ENCODE measurements around the gene TMTC2.
"Not testable (repeated sequence)": the region's sequence is repeated elsewhere in the genome, so short reads cannot be mapped to it uniquely, and the experiment has no call there.

The TMTC2 gene

GRCh38 chr12:82745063-82745674 lies 58.5 kb downstream of the TMTC2 start:
- Mint-ChIP-seq H3K27ac (no peak overlapping the region), H3K4me3 (no peak overlapping the region), H3K27me3 (no peaks in the 10 kb centered on the region), H3K9me3 (no peaks in the 10 kb centered on the region), H3K4me1 (no peaks in the 10 kb centered on the region)
- ATAC-seq: no peak
- no peak for DNase-seq

DNA sequence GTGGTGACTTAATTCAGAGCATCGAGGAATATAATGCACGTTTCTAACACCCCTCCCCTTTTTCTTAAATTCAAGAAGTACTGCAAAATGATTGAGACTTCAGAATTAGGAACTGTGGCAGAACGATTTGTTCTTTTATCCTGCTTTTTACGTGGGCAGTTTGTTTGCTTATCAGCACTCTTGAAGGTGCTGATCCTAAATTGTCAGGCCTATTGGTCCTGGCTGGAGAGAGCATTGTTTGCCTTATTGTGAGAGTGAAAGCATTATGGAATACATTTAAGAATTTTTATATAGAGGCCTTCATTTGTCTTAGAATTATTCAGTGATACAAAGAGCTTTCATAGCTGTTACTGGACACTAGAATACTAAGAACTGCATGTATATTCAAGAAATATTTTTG lies 59.1 kb downstream of the TMTC2 start:
- H3K9me3 Mint-ChIP-seq: no peaks in the 10 kb centered on the region
- DNase-seq (no peak), ATAC-seq (no peak)
- H3K4me3 Mint-ChIP-seq: no peak overlapping the region
- H3K4me1 Mint-ChIP-seq: no peaks in the 10 kb centered on the region
- no peaks in the 10 kb centered on the region for H3K27me3 Mint-ChIP-seq
- H3K27ac Mint-ChIP-seq: no peak overlapping the region

- DNase-seq: no peak
- Mint-ChIP-seq H3K27ac (no peak overlapping the region), H3K9me3 (no peaks in the 10 kb centered on the region), H3K27me3 (no peaks in the 10 kb centered on the region), H3K4me3 (no peak overlapping the region), H3K4me1 (no peaks in the 10 kb centered on the region)
- no peak for ATAC-seq
These were observed 60.0 kb downstream of the TMTC2 start for GRCh38 chr12:82746668-82747067.

GRCh38 chr12:82749015-82749414 lies 62.3 kb downstream of the TMTC2 start:
- ATAC-seq (no peak), DNase-seq (no peak)
- H3K4me1 Mint-ChIP-seq: no peaks in the 10 kb centered on the region
- H3K27me3 Mint-ChIP-seq: no peaks in the 10 kb centered on the region
- H3K27ac Mint-ChIP-seq: no peak overlapping the region
- no peaks in the 10 kb centered on the region for H3K9me3 Mint-ChIP-seq
- H3K4me3 Mint-ChIP-seq: no peak overlapping the region

GRCh38 chr12:82754856-82755255 lies 68.2 kb downstream of the TMTC2 start:
- no peaks in the 10 kb centered on the region for H3K9me3 Mint-ChIP-seq
- H3K27ac Mint-ChIP-seq: no peak overlapping the region
- no peak for DNase-seq
- no peaks in the 10 kb centered on the region for H3K4me1 Mint-ChIP-seq
- no peak for ATAC-seq
- no peak overlapping the region for H3K4me3 Mint-ChIP-seq
- no peaks in the 10 kb centered on the region for H3K27me3 Mint-ChIP-seq

- no peaks in the 10 kb centered on the region for H3K27me3 Mint-ChIP-seq
- H3K4me3 Mint-ChIP-seq: no peak overlapping the region
- H3K4me1 Mint-ChIP-seq: no peaks in the 10 kb centered on the region
- no peaks in the 10 kb centered on the region for H3K9me3 Mint-ChIP-seq
- no peak for ATAC-seq
- H3K27ac Mint-ChIP-seq: no peak overlapping the region
- DNase-seq: no peak
These were observed 69.6 kb downstream of the TMTC2 start for GRCh38 chr12:82756303-82756702.

- Mint-ChIP-seq H3K27ac (no peak overlapping the region), H3K4me1 (no peaks in the 10 kb centered on the region), H3K4me3 (no peak overlapping the region), H3K27me3 (no peaks in the 10 kb centered on the region), H3K9me3 (no peaks in the 10 kb centered on the region)
- no peak for ATAC-seq
- no peak for DNase-seq
These were observed 70.4 kb downstream of the TMTC2 start for GRCh38 chr12:82757059-82757458.

GRCh38 chr12:82757656-82758055 lies 71.0 kb downstream of the TMTC2 start:
- DNase-seq (no peak), ATAC-seq (no peak)
- no peak overlapping the region for H3K27ac Mint-ChIP-seq
- H3K27me3 Mint-ChIP-seq: no peaks in the 10 kb centered on the region
- H3K9me3 Mint-ChIP-seq: no peaks in the 10 kb centered on the region
- no peak overlapping the region for H3K4me3 Mint-ChIP-seq
- H3K4me1 Mint-ChIP-seq: no peaks in the 10 kb centered on the region

DNA sequence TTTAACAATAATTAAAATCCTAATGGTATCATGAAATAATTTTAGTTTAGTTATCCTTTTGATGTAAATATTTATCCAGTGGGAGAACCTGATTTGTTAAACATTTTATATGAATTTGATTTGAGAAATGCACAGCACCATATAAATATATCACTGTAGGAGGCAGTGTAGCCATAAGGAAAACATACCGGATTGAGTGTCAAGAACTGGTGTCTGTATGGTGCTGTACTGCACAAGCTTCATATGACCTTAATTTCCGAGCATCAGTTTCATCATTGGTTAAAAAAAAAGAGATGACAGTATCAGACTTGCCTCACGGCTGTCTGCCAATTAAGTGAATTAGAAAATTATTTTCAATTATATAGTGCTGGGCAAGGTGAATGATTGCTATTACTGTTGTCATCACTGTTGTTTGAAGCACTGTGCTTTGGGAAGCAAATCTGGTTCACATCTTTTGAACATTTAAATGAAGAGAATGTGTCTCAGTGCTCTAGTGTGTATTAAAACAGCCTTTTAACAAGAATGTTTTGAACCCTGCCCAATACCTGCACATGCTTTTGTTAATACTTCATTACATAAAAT lies 72.1 kb downstream of the TMTC2 start:
- ATAC-seq: no peak
- Mint-ChIP-seq H3K9me3 (no peaks in the 10 kb centered on the region), H3K4me3 (no peak overlapping the region), H3K4me1 (no peaks in the 10 kb centered on the region), H3K27ac (no peak overlapping the region), H3K27me3 (no peaks in the 10 kb centered on the region)
- DNase-seq: no peak

GRCh38 chr12:82760423-82760822 lies 73.7 kb downstream of the TMTC2 start:
- Mint-ChIP-seq H3K27ac (no peak overlapping the region), H3K27me3 (no peaks in the 10 kb centered on the region), H3K4me3 (no peak overlapping the region), H3K4me1 (no peaks in the 10 kb centered on the region), H3K9me3 (no peaks in the 10 kb centered on the region)
- DNase-seq: no peak
- ATAC-seq: no peak

DNA sequence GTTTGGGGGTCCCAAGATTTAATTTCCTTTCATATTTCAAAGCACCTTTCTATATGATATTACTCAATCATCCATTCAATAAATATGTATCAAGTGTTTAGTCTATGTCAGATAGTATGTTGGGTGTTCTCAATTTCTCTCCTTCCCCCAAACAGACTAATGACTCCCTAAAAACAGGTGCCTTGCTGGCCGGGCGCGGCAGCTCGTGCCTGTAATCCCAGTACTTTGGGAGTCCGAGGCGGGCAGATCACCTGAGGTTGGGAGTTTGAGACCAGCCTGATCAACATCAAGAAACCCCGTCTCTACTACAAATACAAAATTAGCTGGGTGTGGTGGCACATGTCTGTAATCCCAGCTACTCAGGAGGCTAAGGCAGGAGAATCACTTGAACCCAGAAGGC lies 78.5 kb downstream of the TMTC2 start:
- H3K4me3 Mint-ChIP-seq, ATAC-seq, H3K4me1 Mint-ChIP-seq, H3K27me3 Mint-ChIP-seq, H3K9me3 Mint-ChIP-seq, DNase-seq, H3K27ac Mint-ChIP-seq: not testable (repeated sequence)

GRCh38 chr12:82765971-82766705 lies 79.4 kb downstream of the TMTC2 start:
- Mint-ChIP-seq H3K27me3 (no peaks in the 10 kb centered on the region), H3K4me1 (no peaks in the 10 kb centered on the region), H3K27ac (no peak overlapping the region), H3K9me3 (no peaks in the 10 kb centered on the region), H3K4me3 (no peak overlapping the region)
- DNase-seq (no peak), ATAC-seq (no peak)

- no peak for DNase-seq
- no peak for ATAC-seq
- no peaks in the 10 kb centered on the region for H3K27me3 Mint-ChIP-seq
- no peak overlapping the region for H3K4me3 Mint-ChIP-seq
- H3K9me3 Mint-ChIP-seq: no peaks in the 10 kb centered on the region
- H3K4me1 Mint-ChIP-seq: no peaks in the 10 kb centered on the region
- no peak overlapping the region for H3K27ac Mint-ChIP-seq
These were observed 88.0 kb downstream of the TMTC2 start for GRCh38 chr12:82774666-82775065.

GRCh38 chr12:82780517-82780916 lies 93.8 kb downstream of the TMTC2 start:
- no peak for DNase-seq
- H3K27ac Mint-ChIP-seq: no peak overlapping the region
- H3K9me3 Mint-ChIP-seq: no peaks in the 10 kb centered on the region
- no peaks in the 10 kb centered on the region for H3K4me1 Mint-ChIP-seq
- H3K4me3 Mint-ChIP-seq: no peak overlapping the region
- ATAC-seq: no peak
- no peaks in the 10 kb centered on the region for H3K27me3 Mint-ChIP-seq

GRCh38 chr12:82781309-82781997 lies 94.7 kb downstream of the TMTC2 start:
- DNase-seq (no peak), ATAC-seq (no peak)
- H3K4me3 Mint-ChIP-seq: no peak overlapping the region
- H3K4me1 Mint-ChIP-seq: no peaks in the 10 kb centered on the region
- no peaks in the 10 kb centered on the region for H3K9me3 Mint-ChIP-seq
- H3K27ac Mint-ChIP-seq: no peak overlapping the region
- no peaks in the 10 kb centered on the region for H3K27me3 Mint-ChIP-seq

- no peak for DNase-seq
- H3K4me1 Mint-ChIP-seq: no peaks in the 10 kb centered on the region
- H3K27ac Mint-ChIP-seq: no peak overlapping the region
- no peaks in the 10 kb centered on the region for H3K9me3 Mint-ChIP-seq
- H3K4me3 Mint-ChIP-seq: no peak overlapping the region
- ATAC-seq: no peak
- no peaks in the 10 kb centered on the region for H3K27me3 Mint-ChIP-seq
These were observed 96.7 kb downstream of the TMTC2 start for GRCh38 chr12:82783435-82783834.
